Testis (tissue), 2 donors: ENCODE results near the gene AKT1.

Source experiments
- CTCF ChIP-seq, 3 experiments: fragments of 450-650 bp in 2 of 3; fragments of 200-600 bp in 1 of 3; sonication (generic) in 1 of 3; IDR thresholded peaks; one replicate each; pipeline ENCODE4 v1.5.1; 2016 to 2019; ENCODE audit warnings: antibody characterized with exemption in 3 of 3, mild to moderate bottlenecking in 2 of 3, moderate library complexity in 1 of 3
- POLR2A ChIP-seq: fragments of 450-650 bp; IDR thresholded peaks from one replicate; pipeline ENCODE4 v1.6.1; 2017; ENCODE audit warnings: antibody characterized with exemption, mild to moderate bottlenecking, moderate library complexity

DNA sequence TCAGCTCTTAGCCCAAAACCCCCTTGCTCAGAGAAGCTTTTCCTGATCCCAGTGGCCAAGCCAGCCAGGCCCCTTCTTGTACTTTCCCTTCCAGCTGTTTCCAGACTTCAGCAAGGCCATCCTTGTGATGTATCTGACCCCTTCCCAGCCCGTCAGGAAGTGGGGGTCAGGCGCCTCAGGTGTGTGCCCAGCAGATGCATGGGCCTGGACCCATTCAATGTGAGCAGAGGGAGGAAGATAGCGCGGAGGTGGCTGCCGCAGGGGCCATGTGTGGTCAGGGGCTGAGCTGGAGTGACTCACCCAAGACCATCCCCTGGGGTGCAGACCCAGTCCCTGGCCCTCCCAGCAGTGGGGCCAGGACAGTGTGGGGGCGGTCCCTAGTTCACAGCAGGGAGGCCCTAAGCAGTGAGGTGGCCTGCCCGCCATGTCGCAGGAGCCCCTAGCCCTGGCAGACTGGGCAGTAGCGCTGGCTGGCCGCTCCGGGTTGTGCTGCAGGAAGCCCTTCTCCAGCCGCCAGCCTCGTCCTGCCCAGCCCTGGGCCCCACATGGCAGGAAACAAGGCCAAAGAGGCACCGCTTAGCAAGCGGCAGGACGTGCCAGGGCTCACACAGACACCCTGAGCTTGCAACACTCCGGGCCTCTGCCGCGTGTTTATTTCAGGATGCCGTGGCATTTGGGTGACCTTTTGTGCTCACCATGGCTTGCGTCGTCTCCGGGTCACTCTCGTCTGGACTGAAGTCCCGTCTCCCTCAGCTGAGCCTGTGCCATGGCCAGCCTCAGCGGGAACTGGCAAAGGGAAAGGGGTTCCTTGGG, 59.5 kb downstream of the AKT1 start:
- TF ChIP-seq CTCF (IDR thresholded peaks at IDR 0.05) (no peak), POLR2A (no peak)
